ENCODE measurements around the gene E4F1. TPM values are rescaled to one million over a fixed set of nuclear protein-coding genes. Genes with fewer than 3 reads are reported as not detected.

E4F1 gene
- polyA plus RNA-seq, 2 donors: 19.9 to 31.0 TPM

DNA sequence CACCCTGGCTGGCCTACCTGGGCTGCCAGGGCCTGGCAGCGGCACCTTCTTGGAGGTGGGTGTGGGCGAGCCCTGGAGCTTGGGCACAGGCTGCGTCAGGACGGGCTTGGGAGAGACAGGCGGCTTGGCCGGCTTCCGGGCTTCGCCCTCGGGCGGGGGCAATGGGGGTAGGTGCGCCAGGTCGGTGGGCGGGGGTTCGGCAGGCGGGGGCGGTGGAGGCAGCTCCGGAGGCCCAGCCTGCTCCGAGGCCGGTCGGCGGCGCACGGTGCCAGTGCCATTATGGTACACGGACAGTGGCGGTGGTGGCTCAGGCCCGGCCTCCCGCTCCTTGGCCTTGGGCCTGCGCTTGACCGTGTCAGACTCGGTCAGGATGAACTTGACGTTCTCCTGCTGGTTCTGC lies 43.8 kb upstream of the E4F1 start:
- H3K27me3 ChIP-seq (ENCODE audit: control insufficient read depth in 1 of 2, insufficient read depth in 2 of 2, low read length in 2 of 2): peaks cover 0 to 2% of the 10 kb centered on the region in 2 donors
- H3K9me3 ChIP-seq (ENCODE audit: control insufficient read depth in 2 of 2, insufficient read depth in 1 of 2, low read depth in 1 of 2, low read length in 1 of 2): peaks cover 0 to 6% of the 10 kb centered on the region in 2 donors
- peaks cover 9 to 27% of the 10 kb centered on the region in 2 donors for H3K36me3 ChIP-seq (ENCODE audit: control insufficient read depth in 2 of 2, insufficient read depth in 2 of 2, low read length in 1 of 2)
- no peak overlapping the region for H3K4me3 ChIP-seq (ENCODE audit: low read depth in 1 of 2, low read length in 2 of 2)
- no peak overlapping the region for H3K27ac ChIP-seq (ENCODE audit: low read depth in 2 of 2, low read length in 1 of 2)
- peaks cover 2 to 16% of the 10 kb centered on the region in 2 donors for H3K4me1 ChIP-seq (ENCODE audit: control insufficient read depth in 2 of 2, insufficient read depth in 2 of 2, low read length in 1 of 2)
- 66 to 76% methylated on average over 30 to 31 of the region's 31 CpGs for WGBS, 2 donors

DNA sequence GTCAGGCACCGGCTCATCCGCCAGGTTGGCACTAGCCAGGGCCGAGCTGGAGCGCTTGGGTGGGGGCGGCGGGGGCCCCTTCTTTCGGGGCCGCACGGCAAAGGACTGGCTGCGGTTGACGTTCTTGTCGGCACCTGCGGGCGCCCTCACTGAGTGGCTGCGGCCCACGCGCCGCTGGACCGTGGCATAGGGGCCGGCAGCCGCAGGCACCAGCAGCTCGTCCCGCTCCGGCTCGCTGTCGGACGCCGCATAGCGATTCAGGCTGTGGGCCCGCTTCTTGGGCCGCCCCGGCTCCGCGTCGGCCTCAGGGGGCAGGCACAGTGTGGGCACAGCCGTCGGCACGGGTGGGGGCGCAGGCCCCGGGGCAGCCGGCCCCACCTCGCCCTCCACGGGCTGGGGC lies 42.9 kb upstream of the E4F1 start:
- peaks cover 0 to 2% of the 10 kb centered on the region in 2 donors for H3K27me3 ChIP-seq (ENCODE audit: control insufficient read depth in 1 of 2, insufficient read depth in 2 of 2, low read length in 2 of 2)
- H3K36me3 ChIP-seq (ENCODE audit: control insufficient read depth in 2 of 2, insufficient read depth in 2 of 2, low read length in 1 of 2): peaks cover 8 to 19% of the 10 kb centered on the region in 2 donors
- peaks cover 0 to 6% of the 10 kb centered on the region in 2 donors for H3K9me3 ChIP-seq (ENCODE audit: control insufficient read depth in 2 of 2, insufficient read depth in 1 of 2, low read depth in 1 of 2, low read length in 1 of 2)
- 94% methylated on average over 38 to 43 of the region's 43 CpGs for WGBS, 2 donors
- no peak overlapping the region for H3K4me3 ChIP-seq (ENCODE audit: low read depth in 1 of 2, low read length in 2 of 2)
- peaks cover 2 to 14% of the 10 kb centered on the region in 2 donors for H3K4me1 ChIP-seq (ENCODE audit: control insufficient read depth in 2 of 2, insufficient read depth in 2 of 2, low read length in 1 of 2)
- no peak overlapping the region for H3K27ac ChIP-seq (ENCODE audit: low read depth in 2 of 2, low read length in 1 of 2)

GRCh38 chr16:2180962-2181923 lies 42.1 kb upstream of the E4F1 start:
- H3K27me3 ChIP-seq (ENCODE audit: control insufficient read depth in 1 of 2, insufficient read depth in 2 of 2, low read length in 2 of 2): peaks cover 0 to 2% of the 10 kb centered on the region in 2 donors
- peaks cover 2 to 8% of the 10 kb centered on the region in 2 donors for H3K4me1 ChIP-seq (ENCODE audit: control insufficient read depth in 2 of 2, insufficient read depth in 2 of 2, low read length in 1 of 2)
- no peak overlapping the region for H3K4me3 ChIP-seq (ENCODE audit: low read depth in 1 of 2, low read length in 2 of 2)
- H3K9me3 ChIP-seq (ENCODE audit: control insufficient read depth in 2 of 2, insufficient read depth in 1 of 2, low read depth in 1 of 2, low read length in 1 of 2): peaks cover 0 to 6% of the 10 kb centered on the region in 2 donors
- peaks cover under 1 to 11% of the 10 kb centered on the region in 2 donors for H3K36me3 ChIP-seq (ENCODE audit: control insufficient read depth in 2 of 2, insufficient read depth in 2 of 2, low read length in 1 of 2)
- H3K27ac ChIP-seq (ENCODE audit: low read depth in 2 of 2, low read length in 1 of 2): no peak overlapping the region
- 82 to 83% methylated on average over 40 to 46 of the region's 46 CpGs for WGBS, 2 donors

GRCh38 chr16:2181952-2182351 lies 41.4 kb upstream of the E4F1 start:
- Histone ChIP-seq H3K36me3 (ENCODE audit: control insufficient read depth in 2 of 2, insufficient read depth in 2 of 2, low read length in 1 of 2) (peaks cover 0 to 8% of the 10 kb centered on the region in 2 donors), H3K4me3 (ENCODE audit: low read depth in 1 of 2, low read length in 2 of 2) (no peak overlapping the region), H3K27me3 (ENCODE audit: control insufficient read depth in 1 of 2, insufficient read depth in 2 of 2, low read length in 2 of 2) (peaks cover 0 to 2% of the 10 kb centered on the region in 2 donors), H3K4me1 (ENCODE audit: control insufficient read depth in 2 of 2, insufficient read depth in 2 of 2, low read length in 1 of 2) (peaks cover 2 to 6% of the 10 kb centered on the region in 2 donors), H3K27ac (ENCODE audit: low read depth in 2 of 2, low read length in 1 of 2) (no peak overlapping the region), H3K9me3 (ENCODE audit: control insufficient read depth in 2 of 2, insufficient read depth in 1 of 2, low read depth in 1 of 2, low read length in 1 of 2) (peaks cover 0 to 6% of the 10 kb centered on the region in 2 donors)
- WGBS, 2 donors: 90 to 91% methylated on average over 20 of the region's 20 CpGs

- Histone ChIP-seq H3K9me3 (ENCODE audit: control insufficient read depth in 2 of 2, insufficient read depth in 1 of 2, low read depth in 1 of 2, low read length in 1 of 2) (peaks cover 0 to 3% of the 10 kb centered on the region in 2 donors), H3K36me3 (ENCODE audit: control insufficient read depth in 2 of 2, insufficient read depth in 2 of 2, low read length in 1 of 2) (no peaks in the 10 kb centered on the region), H3K27ac (ENCODE audit: low read depth in 2 of 2, low read length in 1 of 2) (no peak overlapping the region), H3K4me1 (ENCODE audit: control insufficient read depth in 2 of 2, insufficient read depth in 2 of 2, low read length in 1 of 2) (peaks cover 2 to 6% of the 10 kb centered on the region in 2 donors), H3K27me3 (ENCODE audit: control insufficient read depth in 1 of 2, insufficient read depth in 2 of 2, low read length in 2 of 2) (no peaks in the 10 kb centered on the region), H3K4me3 (ENCODE audit: low read depth in 1 of 2, low read length in 2 of 2) (no peak overlapping the region)
- WGBS, 2 donors: 92 to 95% methylated on average over 22 to 30 of the region's 30 CpGs
These were observed 39.7 kb upstream of the E4F1 start for GRCh38 chr16:2183671-2184070.

DNA sequence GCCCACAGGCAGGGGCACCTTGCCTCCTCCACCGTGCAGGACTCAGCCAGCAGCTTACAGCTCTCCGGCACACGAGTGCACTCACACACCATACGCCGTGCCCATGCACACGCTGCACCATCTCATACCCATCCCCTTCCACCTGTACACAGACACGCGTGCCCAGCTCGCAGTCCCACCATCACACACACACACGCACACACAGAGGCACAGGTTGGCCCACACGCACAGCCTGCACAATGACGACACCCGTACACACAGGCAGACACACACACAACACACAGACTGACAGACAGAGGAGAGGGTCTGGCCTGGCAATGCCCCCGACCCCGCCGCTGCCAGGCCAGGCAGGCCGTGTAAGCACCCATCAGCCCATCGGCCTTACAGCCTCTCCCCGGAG lies 39.0 kb upstream of the E4F1 start:
- H3K36me3 ChIP-seq (ENCODE audit: control insufficient read depth in 2 of 2, insufficient read depth in 2 of 2, low read length in 1 of 2): no peaks in the 10 kb centered on the region
- H3K4me1 ChIP-seq (ENCODE audit: control insufficient read depth in 2 of 2, insufficient read depth in 2 of 2, low read length in 1 of 2): peaks cover 0 to 2% of the 10 kb centered on the region in 2 donors
- H3K4me3 ChIP-seq (ENCODE audit: low read depth in 1 of 2, low read length in 2 of 2): no peak overlapping the region
- H3K9me3 ChIP-seq (ENCODE audit: control insufficient read depth in 2 of 2, insufficient read depth in 1 of 2, low read depth in 1 of 2, low read length in 1 of 2): peaks cover 0 to 3% of the 10 kb centered on the region in 2 donors
- 84 to 85% methylated on average over 19 of the region's 19 CpGs for WGBS, 2 donors
- H3K27ac ChIP-seq (ENCODE audit: low read depth in 2 of 2, low read length in 1 of 2): no peak overlapping the region
- H3K27me3 ChIP-seq (ENCODE audit: control insufficient read depth in 1 of 2, insufficient read depth in 2 of 2, low read length in 2 of 2): no peaks in the 10 kb centered on the region

DNA sequence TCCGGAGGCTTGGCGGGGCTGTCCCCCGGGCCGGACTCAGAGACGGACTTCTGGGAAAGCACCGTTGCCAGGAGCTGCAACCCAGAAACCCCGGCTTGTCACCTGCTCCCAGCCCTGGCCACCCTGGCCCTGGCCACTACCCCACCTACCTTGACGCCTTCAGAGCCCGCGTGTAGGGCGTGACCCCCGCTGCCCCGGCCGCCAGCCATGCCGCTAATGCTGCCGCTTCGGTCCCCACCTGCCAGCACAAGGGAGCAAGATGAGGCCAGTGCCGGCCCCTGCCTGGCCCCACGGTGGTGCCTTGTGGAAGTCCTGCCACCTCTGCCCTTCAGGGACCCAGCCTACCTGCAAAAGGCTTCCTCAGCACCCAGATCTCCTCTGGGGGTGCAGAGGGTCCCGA lies 38.4 kb upstream of the E4F1 start:
- H3K9me3 ChIP-seq (ENCODE audit: control insufficient read depth in 2 of 2, insufficient read depth in 1 of 2, low read depth in 1 of 2, low read length in 1 of 2): peaks cover 0 to 3% of the 10 kb centered on the region in 2 donors
- no peaks in the 10 kb centered on the region for H3K36me3 ChIP-seq (ENCODE audit: control insufficient read depth in 2 of 2, insufficient read depth in 2 of 2, low read length in 1 of 2)
- H3K27ac ChIP-seq (ENCODE audit: low read depth in 2 of 2, low read length in 1 of 2): no peak overlapping the region
- H3K4me1 ChIP-seq (ENCODE audit: control insufficient read depth in 2 of 2, insufficient read depth in 2 of 2, low read length in 1 of 2): peaks cover 0 to 1% of the 10 kb centered on the region in 2 donors
- 76 to 78% methylated on average over 20 of the region's 20 CpGs for WGBS, 2 donors
- H3K27me3 ChIP-seq (ENCODE audit: control insufficient read depth in 1 of 2, insufficient read depth in 2 of 2, low read length in 2 of 2): no peaks in the 10 kb centered on the region
- H3K4me3 ChIP-seq (ENCODE audit: low read depth in 1 of 2, low read length in 2 of 2): no peak overlapping the region

GRCh38 chr16:2186064-2186463 lies 37.3 kb upstream of the E4F1 start:
- 86 to 90% methylated on average over 13 of the region's 13 CpGs for WGBS, 2 donors
- Histone ChIP-seq H3K4me3 (ENCODE audit: low read depth in 1 of 2, low read length in 2 of 2) (no peak overlapping the region), H3K4me1 (ENCODE audit: control insufficient read depth in 2 of 2, insufficient read depth in 2 of 2, low read length in 1 of 2) (peaks cover 0 to 7% of the 10 kb centered on the region in 2 donors), H3K27me3 (ENCODE audit: control insufficient read depth in 1 of 2, insufficient read depth in 2 of 2, low read length in 2 of 2) (no peaks in the 10 kb centered on the region), H3K27ac (ENCODE audit: low read depth in 2 of 2, low read length in 1 of 2) (no peak overlapping the region), H3K36me3 (ENCODE audit: control insufficient read depth in 2 of 2, insufficient read depth in 2 of 2, low read length in 1 of 2) (no peaks in the 10 kb centered on the region), H3K9me3 (ENCODE audit: control insufficient read depth in 2 of 2, insufficient read depth in 1 of 2, low read depth in 1 of 2, low read length in 1 of 2) (peaks cover 0 to 3% of the 10 kb centered on the region in 2 donors)

- H3K4me1 ChIP-seq (ENCODE audit: control insufficient read depth in 2 of 2, insufficient read depth in 2 of 2, low read length in 1 of 2): peaks cover 0 to 7% of the 10 kb centered on the region in 2 donors
- peaks cover 0 to 3% of the 10 kb centered on the region in 2 donors for H3K9me3 ChIP-seq (ENCODE audit: control insufficient read depth in 2 of 2, insufficient read depth in 1 of 2, low read depth in 1 of 2, low read length in 1 of 2)
- no peaks in the 10 kb centered on the region for H3K36me3 ChIP-seq (ENCODE audit: control insufficient read depth in 2 of 2, insufficient read depth in 2 of 2, low read length in 1 of 2)
- 88 to 93% methylated on average over 20 of the region's 20 CpGs for WGBS, 2 donors
- H3K27me3 ChIP-seq (ENCODE audit: control insufficient read depth in 1 of 2, insufficient read depth in 2 of 2, low read length in 2 of 2): no peaks in the 10 kb centered on the region
- no peak overlapping the region for H3K27ac ChIP-seq (ENCODE audit: low read depth in 2 of 2, low read length in 1 of 2)
- no peak overlapping the region for H3K4me3 ChIP-seq (ENCODE audit: low read depth in 1 of 2, low read length in 2 of 2)
These were observed 36.9 kb upstream of the E4F1 start for GRCh38 chr16:2186505-2186904.

Measured in esophagus (tissue), 2 donors.